PC-9 (cell line): ENCODE results near the gene SEZ6L. TPM values are rescaled to one million over a fixed set of nuclear protein-coding genes. Genes with fewer than 3 reads are reported as not detected.

Source experiments
- BruUV-seq: library from RNA; stranded (reverse); fragments of 400-500 nt; replicated peaks from 2 replicates; lab custom pipeline; 2021; lab: Mats Ljungman, UMichigan
- CTCF ChIA-PET: fragments of 300-600 bp; sonication (Branson Sonifier 250); formaldehyde crosslinking; loops from one replicate; lab custom pipeline; 2022; ENCODE audit warnings: antibody characterized with exemption; lab: Charles Lee
- POLR2A ChIA-PET: fragments of 300-600 bp; sonication (Branson Sonifier 250); formaldehyde crosslinking; loops from one replicate; lab custom pipeline; 2022; ENCODE audit warnings: antibody characterized with exemption; ENCODE audit not compliant: unreplicated experiment; lab: Charles Lee
- DNase-seq, 2 experiments: peaks; one replicate each; pipeline versions ENCODE4 v3.0.0 to v3.0.0-alpha.2; 2015 to 2022; ENCODE audit warnings: mixed read lengths in 1 of 2
- H2AFZ ChIP-seq: fragments of 200-600 bp; sonication (generic); 2 replicates; pipeline ENCODE4 v1.8.1; 2017; ENCODE audit warnings: antibody characterized with exemption
- H3F3A ChIP-seq: fragments of 200-600 bp; sonication (generic); 2 replicates; pipeline ENCODE4 v1.8.1; 2017; ENCODE audit warnings: antibody characterized with exemption, mild to moderate bottlenecking, low read depth; ENCODE audit not compliant: insufficient read depth
- H3K27ac ChIP-seq: fragments of 200-600 bp; sonication (generic); 2 replicates; pipeline ENCODE4 v1.6.1; 2016; ENCODE audit warnings: mixed run types
- H3K27me3 ChIP-seq: fragments of 200-600 bp; sonication (generic); 2 replicates; pipeline ENCODE4 v1.6.1; 2016; ENCODE audit warnings: low read depth, mixed run types; ENCODE audit not compliant: insufficient read depth
- H3K36me3 ChIP-seq: fragments of 200-600 bp; sonication (generic); 2 replicates; pipeline ENCODE4 v1.6.1; 2016; ENCODE audit warnings: low read depth, mixed run types
- H3K4me1 ChIP-seq: fragments of 200-600 bp; sonication (generic); replicated peaks from 2 replicates; pipeline ENCODE4 v1.6.1; 2016; ENCODE audit warnings: mixed run types; ENCODE audit not compliant: insufficient read depth
- H3K4me2 ChIP-seq: fragments of 200-600 bp; sonication (generic); 2 replicates; pipeline ENCODE4 v1.6.1; 2017; ENCODE audit warnings: mixed run types
- H3K4me3 ChIP-seq: fragments of 200-600 bp; sonication (generic); 2 replicates; pipeline ENCODE4 v1.6.1; 2016; ENCODE audit warnings: mixed run types
- H3K79me2 ChIP-seq: fragments of 200-600 bp; sonication (generic); 2 replicates; pipeline ENCODE4 v1.6.1; 2017; ENCODE audit warnings: low read depth, mixed run types
- H3K9me2 ChIP-seq: fragments of 200-600 bp; sonication (generic); 2 replicates; pipeline ENCODE4 v1.8.1; 2017; ENCODE audit warnings: mild to moderate bottlenecking; ENCODE audit not compliant: insufficient read depth
- H3K9me3 ChIP-seq: fragments of 200-600 bp; sonication (generic); 2 replicates; pipeline ENCODE4 v1.8.1; 2016; ENCODE audit warnings: low read depth; ENCODE audit not compliant: insufficient read depth
- H4K20me1 ChIP-seq: fragments of 200-600 bp; sonication (generic); 2 replicates; pipeline ENCODE4 v1.8.1; 2017; ENCODE audit not compliant: insufficient read depth
- EZH2 ChIP-seq: fragments of 200-600 bp; sonication (generic); IDR thresholded peaks from 2 replicates; pipeline ENCODE4 v1.8.0; 2017; ENCODE audit warnings: antibody characterized with exemption, low read depth
- intact Hi-C: fragments of 100-400 bp; cut with micrococcal nuclease; formaldehyde crosslinking; loops from one replicate; pipeline ENCODE4 v1.10.0; 2022; ENCODE audit not compliant: unreplicated experiment
- total RNA-seq: library from RNA; stranded (reverse); gene quantifications from 2 replicates; pipeline ENCODE4 v1.2.3, GENCODE V29; 2021
- TF ChIP-seq, protein P1 (sequence below): fragments of 200-600 bp; sonication (generic); conservative IDR thresholded peaks from 2 replicates; pipeline ENCODE4 v1.6.1; 2017; ENCODE audit warnings: mixed run types, antibody characterized with exemption, mild to moderate bottlenecking, moderate library complexity

Gene SEZ6L
- total RNA-seq, 1 experiment from 2014 or later: not detected

DNA sequence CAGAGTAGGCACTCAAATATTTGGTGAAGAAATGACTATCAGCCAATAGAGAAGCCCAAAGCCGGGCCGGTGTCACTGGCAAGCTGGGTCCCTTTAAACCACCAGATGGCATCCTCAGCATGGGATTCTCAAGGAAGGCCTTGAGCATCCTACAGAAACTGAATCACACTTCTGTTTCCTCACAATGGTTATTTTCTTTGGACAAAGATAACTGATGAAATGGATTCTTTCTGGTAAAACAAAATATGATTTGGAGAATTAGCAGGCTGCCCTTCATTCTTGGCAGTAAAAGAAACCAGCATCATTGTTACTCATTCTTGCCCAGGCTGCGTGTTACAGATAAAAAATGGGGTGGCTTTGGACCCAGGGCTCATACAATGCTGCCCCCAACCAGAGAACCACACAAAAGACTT is 229.5 kb downstream of the SEZ6L start:
- no peaks in the 10 kb centered on the region for H3F3A ChIP-seq
- no peak overlapping the region for H3K4me2 ChIP-seq
- no peak for TF ChIP-seq EZH2
- TF ChIP-seq, protein P1, sequence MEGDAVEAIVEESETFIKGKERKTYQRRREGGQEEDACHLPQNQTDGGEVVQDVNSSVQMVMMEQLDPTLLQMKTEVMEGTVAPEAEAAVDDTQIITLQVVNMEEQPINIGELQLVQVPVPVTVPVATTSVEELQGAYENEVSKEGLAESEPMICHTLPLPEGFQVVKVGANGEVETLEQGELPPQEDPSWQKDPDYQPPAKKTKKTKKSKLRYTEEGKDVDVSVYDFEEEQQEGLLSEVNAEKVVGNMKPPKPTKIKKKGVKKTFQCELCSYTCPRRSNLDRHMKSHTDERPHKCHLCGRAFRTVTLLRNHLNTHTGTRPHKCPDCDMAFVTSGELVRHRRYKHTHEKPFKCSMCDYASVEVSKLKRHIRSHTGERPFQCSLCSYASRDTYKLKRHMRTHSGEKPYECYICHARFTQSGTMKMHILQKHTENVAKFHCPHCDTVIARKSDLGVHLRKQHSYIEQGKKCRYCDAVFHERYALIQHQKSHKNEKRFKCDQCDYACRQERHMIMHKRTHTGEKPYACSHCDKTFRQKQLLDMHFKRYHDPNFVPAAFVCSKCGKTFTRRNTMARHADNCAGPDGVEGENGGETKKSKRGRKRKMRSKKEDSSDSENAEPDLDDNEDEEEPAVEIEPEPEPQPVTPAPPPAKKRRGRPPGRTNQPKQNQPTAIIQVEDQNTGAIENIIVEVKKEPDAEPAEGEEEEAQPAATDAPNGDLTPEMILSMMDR: peak; percentile 67
- no peak overlapping the region for H3K27ac ChIP-seq
- H2AFZ ChIP-seq: no peak overlapping the region
- no peaks in the 10 kb centered on the region for H4K20me1 ChIP-seq
- POLR2A ChIA-PET: no interaction called here
- intact Hi-C loops: loop anchor here (1.0 kb wide), 1 partner anchor 63 kb away; no protein-coding TSS in a partner anchor
- DNase-seq: peak; percentile 34 to 37
- H3K9me2 ChIP-seq: no peaks in the 10 kb centered on the region; the same call in 1 of the 2 replicates
- no peaks in the 10 kb centered on the region for H3K36me3 ChIP-seq
- CTCF ChIA-PET: no interaction called here
- no peaks in the 10 kb centered on the region for H3K9me3 ChIP-seq
- no peak overlapping the region for H3K4me3 ChIP-seq
- no peaks in the 10 kb centered on the region for H3K4me1 ChIP-seq
- no TSS peak for BruUV-seq
- H3K27me3 ChIP-seq: peaks cover 79% of the 10 kb centered on the region
- no peaks in the 10 kb centered on the region for H3K79me2 ChIP-seq

DNA sequence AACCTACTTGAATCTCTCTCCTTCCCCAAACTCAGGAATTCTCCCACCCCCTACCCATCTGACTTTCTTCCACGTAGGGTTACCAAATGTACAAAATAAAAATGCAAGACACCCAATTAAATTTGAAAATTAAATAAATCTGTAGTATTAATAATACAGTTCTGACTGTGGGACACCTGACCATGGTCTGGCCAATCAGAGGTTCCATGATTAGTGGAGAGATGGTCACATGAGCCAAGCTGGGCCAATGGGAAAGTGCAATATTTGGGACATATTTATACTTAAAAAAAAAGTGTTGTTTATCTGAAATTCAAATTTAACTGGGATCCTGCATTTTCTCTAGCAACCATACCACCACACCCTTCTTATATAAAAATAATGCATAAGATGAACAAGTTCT is 230.0 kb downstream of the SEZ6L start:
- H3K4me1 ChIP-seq: no peaks in the 10 kb centered on the region
- H2AFZ ChIP-seq: no peak overlapping the region
- DNase-seq: no peak
- intact Hi-C loops: no loop called here
- no peak overlapping the region for H3K4me3 ChIP-seq
- H3K9me3 ChIP-seq: no peaks in the 10 kb centered on the region
- no TSS peak for BruUV-seq
- no peaks in the 10 kb centered on the region for H4K20me1 ChIP-seq
- TF ChIP-seq EZH2: no peak
- TF ChIP-seq, protein P1: no peak
- H3K36me3 ChIP-seq: no peaks in the 10 kb centered on the region
- no peak overlapping the region for H3K4me2 ChIP-seq
- H3K79me2 ChIP-seq: no peaks in the 10 kb centered on the region
- POLR2A ChIA-PET: no interaction called here
- H3K9me2 ChIP-seq: no peaks in the 10 kb centered on the region; the same call in 1 of the 2 replicates
- CTCF ChIA-PET: no interaction called here
- no peak overlapping the region for H3K27ac ChIP-seq
- no peaks in the 10 kb centered on the region for H3F3A ChIP-seq
- H3K27me3 ChIP-seq: peaks cover 78% of the 10 kb centered on the region

DNA sequence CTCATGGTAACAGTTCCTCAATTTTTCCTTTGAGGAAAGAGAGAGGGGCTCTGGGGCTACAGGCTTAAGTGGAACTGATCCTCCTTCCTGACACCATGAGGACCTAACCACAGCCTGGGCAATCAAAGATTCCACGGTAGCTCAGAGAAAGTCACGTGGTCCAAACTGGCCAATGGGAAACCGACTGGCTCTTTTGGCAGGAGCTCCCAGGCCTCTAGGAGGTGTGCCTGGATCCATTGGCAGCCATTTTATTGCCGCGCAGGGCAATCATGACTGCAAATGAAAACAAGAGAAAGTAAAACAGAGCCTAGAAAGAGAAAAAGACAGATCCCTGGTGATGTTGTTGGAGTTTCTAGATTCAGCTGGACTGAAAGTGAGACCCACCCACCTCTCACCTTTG is 232.5 kb downstream of the SEZ6L start:
- peaks cover 71% of the 10 kb centered on the region for H3K27me3 ChIP-seq
- no peaks in the 10 kb centered on the region; the same call in 1 of the 2 replicates for H3K9me2 ChIP-seq
- intact Hi-C loops: no loop called here
- BruUV-seq: no TSS peak
- no peak overlapping the region for H3K4me2 ChIP-seq
- ChIA-PET POLR2A (no interaction called here), CTCF (no interaction called here)
- H3K4me1 ChIP-seq: no peaks in the 10 kb centered on the region
- no peaks in the 10 kb centered on the region for H4K20me1 ChIP-seq
- no peaks in the 10 kb centered on the region for H3F3A ChIP-seq
- no peak overlapping the region for H3K27ac ChIP-seq
- no peaks in the 10 kb centered on the region for H3K36me3 ChIP-seq
- no peak for DNase-seq
- H3K4me3 ChIP-seq: no peak overlapping the region
- no peaks in the 10 kb centered on the region for H3K9me3 ChIP-seq
- TF ChIP-seq, protein P1: no peak
- TF ChIP-seq EZH2: no peak
- no peaks in the 10 kb centered on the region for H3K79me2 ChIP-seq
- H2AFZ ChIP-seq: no peak overlapping the region
